C1 segment of cervical spinal cord (tissue), 14 donors: Measurements from ENCODE around the gene NUPR2.
"Not testable (repeated sequence)": the region's sequence is repeated elsewhere in the genome, so short reads cannot be mapped to it uniquely, and the experiment has no call there.

Experiments
- DNase-seq, 14 donors: peaks; one replicate each; lab custom pipeline; 2025; lab: John Stamatoyannopoulos, UW

NUPR2 gene

DNA sequence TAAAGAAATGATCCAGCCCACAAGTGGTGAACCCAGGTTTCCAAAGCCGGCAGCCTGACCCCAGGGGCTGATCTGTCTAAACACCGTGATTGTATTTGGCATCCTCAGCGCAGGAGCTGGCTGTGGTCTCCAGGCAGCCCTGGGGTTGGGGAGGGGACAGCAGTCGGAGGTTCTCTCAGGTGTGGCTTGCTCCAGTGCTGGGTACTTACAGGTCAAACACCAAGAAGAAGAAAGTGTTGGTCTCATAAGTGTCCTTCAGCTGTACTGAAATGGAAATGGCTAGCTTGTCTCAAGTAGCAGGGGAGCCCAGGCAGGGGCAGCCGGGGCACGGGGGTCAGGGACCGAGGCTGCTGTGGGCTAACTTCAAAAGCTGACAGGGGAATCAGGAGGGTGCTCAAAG is 29.5 kb downstream of the NUPR2 start:
- no peak for DNase-seq

- peak in 11 of 14 donors; percentile 3 to 73 (median 39) for DNase-seq
Measured at GRCh38 chr7:56083150-56083785, 32.9 kb downstream of the NUPR2 start.

DNA sequence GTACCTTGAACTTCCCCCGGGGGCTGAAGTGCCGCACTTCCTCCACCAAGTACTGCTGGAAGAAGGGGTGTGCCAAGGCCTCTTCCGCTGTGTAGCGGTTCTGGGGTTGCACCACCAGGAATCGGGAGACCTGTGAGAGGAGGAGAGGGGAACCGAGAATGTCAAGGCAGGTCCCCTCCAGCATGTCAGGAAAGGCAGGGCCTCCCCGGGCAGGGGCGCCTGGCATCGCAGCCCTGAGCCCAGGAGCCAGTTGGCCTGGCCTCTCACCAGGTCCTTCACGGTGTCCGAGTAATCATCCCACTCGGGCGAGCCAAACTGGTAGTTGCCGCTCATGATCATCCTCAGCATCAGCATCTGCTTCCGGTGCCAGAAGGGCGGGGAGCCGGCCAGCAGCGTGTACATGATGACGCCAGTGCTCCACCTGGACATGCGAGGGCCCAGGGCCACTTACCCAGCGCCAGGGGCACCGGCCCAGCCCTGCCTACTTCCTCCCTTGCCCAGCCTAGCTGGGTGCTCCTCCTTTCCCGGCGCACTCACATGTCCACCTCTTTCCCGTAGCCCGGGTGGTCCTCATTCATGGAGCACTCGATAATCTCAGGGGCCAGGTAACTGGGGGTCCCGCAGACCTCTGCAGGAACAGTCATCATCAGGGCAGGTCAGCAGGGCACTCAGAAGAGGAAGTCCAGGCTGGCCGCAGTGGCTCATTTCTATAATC is 34.4 kb downstream of the NUPR2 start:
- DNase-seq = peak in 1 of 14 donors; percentile 14

DNA sequence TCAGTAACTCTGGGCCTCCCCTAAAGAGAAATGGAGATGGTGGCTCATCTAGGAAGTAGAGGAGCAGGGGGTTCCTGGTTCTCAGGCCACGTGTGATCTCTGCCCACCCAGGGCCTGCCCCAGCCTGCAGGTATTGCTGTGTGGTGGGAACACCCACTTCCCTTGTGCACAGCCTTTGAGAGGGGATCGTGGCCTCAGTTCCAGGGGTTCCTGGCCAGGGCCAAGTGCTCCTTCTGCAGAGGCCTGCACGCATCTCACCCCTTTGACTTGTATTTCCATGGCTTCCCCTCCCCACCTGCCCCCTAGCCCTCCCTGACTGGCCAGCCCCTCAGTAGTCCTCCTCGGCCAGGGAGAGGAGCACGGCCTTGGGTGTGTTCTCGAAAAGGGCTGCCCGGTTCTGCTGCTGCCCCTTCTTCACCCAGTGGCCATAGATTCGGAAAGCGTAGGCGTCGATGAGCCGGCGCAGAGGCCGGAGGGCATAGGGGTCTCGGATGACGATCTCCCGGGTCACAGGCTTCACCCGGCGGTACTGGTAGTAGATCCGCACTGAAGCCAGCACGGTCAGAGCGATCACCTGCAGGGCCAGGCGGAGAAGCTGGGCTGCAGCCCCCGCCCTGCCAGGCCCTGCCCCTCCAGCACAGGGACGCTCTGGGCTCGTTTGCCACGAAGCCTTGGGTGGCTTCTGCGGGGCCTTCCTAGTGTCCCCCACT is 35.3 kb downstream of the NUPR2 start:
- not testable (repeated sequence) for DNase-seq

DNA sequence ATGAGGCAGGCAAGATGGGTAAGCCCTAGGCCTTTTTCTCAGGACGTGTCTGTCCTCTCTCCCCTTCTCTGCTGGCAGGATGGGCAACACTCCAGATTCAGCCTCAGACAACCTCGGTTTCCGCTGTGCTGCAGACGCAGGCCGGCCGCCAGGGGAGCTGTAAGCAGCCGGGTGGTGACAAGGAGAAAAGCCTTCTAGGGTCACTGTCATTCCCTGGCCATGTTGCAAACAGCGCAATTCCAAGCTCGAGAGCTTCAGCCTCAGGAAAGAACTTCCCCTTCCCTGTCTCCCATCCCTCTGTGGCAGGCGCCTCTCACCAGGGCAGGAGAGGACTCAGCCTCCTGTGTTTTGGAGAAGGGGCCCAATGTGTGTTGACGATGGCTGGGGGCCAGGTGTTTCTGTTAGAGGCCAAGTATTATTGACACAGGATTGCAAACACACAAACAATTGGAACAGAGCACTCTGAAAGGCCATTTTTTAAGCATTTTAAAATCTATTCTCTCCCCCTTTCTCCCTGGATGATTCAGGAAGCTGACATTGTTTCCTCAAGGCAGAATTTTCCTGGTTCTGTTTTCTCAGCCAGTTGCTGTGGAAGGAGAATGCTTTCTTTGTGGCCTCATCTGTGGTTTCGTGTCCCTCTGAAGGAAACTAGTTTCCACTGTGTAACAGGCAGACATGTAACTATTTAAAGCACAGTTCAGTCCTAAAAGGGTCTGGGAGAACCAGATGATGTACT is 36.6 kb downstream of the NUPR2 start:
- DNase-seq = peak in 13 of 14 donors; percentile 13 to 88 (median 71)

DNA sequence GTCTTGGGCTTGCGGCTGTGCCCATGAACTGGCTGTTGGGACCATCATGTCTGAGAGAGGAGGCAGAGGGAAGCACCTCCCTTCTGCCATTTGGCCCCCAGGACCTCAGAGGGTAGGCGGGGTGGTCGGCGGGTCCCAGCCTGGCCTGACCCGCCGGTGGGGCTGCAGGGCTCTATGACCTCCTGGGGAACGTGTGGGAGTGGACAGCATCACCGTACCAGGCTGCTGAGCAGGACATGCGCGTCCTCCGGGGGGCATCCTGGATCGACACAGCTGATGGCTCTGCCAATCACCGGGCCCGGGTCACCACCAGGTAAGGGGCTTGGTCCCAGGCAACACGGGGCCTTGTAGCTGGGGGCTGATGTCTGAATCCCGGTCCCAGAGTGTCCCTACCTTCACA is 38.0 kb downstream of the NUPR2 start:
- no peak for DNase-seq

DNA sequence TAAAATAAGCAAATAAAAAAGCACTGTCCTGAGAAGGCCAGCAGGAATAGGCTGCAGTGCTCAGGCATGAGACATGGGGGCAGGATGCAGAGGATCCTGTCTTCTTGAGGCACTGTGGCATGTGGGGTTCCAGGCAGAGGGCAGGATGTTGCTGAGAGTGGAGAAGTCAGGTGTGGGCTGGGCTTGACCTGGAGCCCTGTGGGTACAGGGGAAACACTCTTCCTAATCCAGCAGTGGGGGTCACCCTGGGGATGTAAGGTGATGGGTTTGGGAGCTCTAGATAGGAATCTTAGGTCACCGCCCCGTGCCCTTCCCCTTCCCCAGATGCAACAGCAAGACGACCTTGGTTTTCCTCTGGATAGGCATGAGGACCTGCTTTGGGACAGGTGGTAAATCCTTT is 38.5 kb downstream of the NUPR2 start:
- DNase-seq = no peak

DNA sequence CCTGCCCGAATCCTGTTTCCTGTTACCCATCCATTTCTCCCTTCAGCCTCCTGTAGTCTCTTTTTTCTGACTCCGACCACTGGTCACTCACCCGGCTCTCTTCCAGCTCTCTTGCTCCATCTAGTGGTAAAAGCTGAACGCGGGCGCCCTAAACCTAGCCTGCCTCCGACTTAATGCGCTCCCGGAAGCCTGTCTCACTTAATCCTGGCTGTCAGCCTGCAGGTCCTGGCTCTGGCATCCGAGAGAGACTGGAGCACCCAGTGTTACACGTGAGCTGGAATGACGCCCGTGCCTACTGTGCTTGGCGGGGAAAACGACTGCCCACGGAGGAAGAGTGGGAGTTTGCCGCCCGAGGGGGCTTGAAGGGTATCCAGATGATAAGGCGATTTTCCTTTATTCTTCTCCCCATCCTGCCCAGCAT is 41.8 kb downstream of the NUPR2 start:
- peak in 13 of 14 donors; percentile 4 to 75 (median 67) for DNase-seq

GRCh38 chr7:56066376-56066775 is 49.8 kb downstream of the NUPR2 start:
- not testable (repeated sequence) for DNase-seq
